Effector memory CD4-positive, alpha-beta T cell (primary cell): Measurements from ENCODE around the gene SLC15A1.

ENCODE experiments used
- DNase-seq, 3 donors: peaks; one replicate each; pipeline ENCODE4 v3.0.0-alpha.2; 2020
- H3K27ac ChIP-seq: 2 replicates; pipeline ENCODE4 v1.7.0; 2013; ENCODE audit warnings: mild to moderate bottlenecking, low read length, moderate library complexity; ENCODE audit not compliant: insufficient read depth, poor library complexity, severe bottlenecking
- H3K27me3 ChIP-seq: replicated peaks from 2 replicates; pipeline ENCODE4 v1.7.0; 2013; ENCODE audit warnings: mild to moderate bottlenecking, low read length; ENCODE audit not compliant: insufficient read depth, control insufficient read depth, poor library complexity, severe bottlenecking
- H3K36me3 ChIP-seq: 2 replicates; pipeline ENCODE4 v1.7.0; 2013; ENCODE audit warnings: mild to moderate bottlenecking, low read length, moderate library complexity; ENCODE audit not compliant: control insufficient read depth, insufficient read depth
- H3K4me1 ChIP-seq: 2 replicates; pipeline ENCODE4 v1.7.0; 2013; ENCODE audit warnings: low read length, mild to moderate bottlenecking; ENCODE audit not compliant: control insufficient read depth, insufficient read depth, poor library complexity, severe bottlenecking
- H3K4me3 ChIP-seq: 2 replicates; pipeline ENCODE4 v1.7.0; 2013; ENCODE audit warnings: low read length, low read depth, mild to moderate bottlenecking; ENCODE audit not compliant: insufficient read depth, poor library complexity, severe bottlenecking
- H3K9me3 ChIP-seq: 2 replicates; pipeline ENCODE4 v1.7.0; 2013; ENCODE audit warnings: mild to moderate bottlenecking, low read length, moderate library complexity; ENCODE audit not compliant: control insufficient read depth

The SLC15A1 gene

DNA sequence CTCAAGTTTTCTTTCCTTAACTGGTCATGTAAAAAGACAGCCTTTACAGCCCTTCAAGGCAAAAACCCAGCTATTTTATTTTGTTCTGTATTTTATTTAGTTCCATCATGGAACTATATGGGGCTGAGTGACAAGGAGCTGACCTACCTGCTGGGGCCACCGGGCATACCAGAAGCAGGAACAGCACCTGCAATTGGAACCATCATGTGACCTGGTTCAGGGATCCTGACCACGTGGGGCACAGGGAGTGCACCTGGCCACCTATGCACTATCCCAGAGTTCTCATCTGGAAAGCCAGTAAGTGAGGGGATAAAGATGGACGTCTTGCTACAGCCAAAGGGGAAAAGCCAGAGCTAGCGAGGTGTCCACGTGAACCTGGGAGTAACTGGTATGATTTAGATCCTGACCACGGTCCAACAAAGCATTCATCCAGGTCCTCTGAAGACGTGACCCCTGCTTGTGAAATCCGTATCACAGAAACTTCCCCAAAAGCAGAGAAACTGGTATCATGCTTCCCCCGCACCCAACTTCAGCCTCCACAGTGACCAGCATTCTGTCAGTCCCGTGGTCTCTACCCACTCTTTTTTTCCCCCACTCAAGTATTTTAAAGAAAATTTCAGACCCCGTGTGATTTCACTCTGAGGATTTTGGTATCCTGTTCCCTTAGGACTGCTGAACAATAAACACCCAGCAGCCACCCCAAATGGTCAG, 40.5 kb upstream of the SLC15A1 start:
- Histone ChIP-seq H3K27me3 (no peaks in the 10 kb centered on the region), H3K36me3 (peaks cover 40% of the 10 kb centered on the region), H3K27ac (no peak overlapping the region), H3K4me3 (no peak overlapping the region), H3K4me1 (no peaks in the 10 kb centered on the region), H3K9me3 (no peaks in the 10 kb centered on the region)
- no peak for DNase-seq

DNA sequence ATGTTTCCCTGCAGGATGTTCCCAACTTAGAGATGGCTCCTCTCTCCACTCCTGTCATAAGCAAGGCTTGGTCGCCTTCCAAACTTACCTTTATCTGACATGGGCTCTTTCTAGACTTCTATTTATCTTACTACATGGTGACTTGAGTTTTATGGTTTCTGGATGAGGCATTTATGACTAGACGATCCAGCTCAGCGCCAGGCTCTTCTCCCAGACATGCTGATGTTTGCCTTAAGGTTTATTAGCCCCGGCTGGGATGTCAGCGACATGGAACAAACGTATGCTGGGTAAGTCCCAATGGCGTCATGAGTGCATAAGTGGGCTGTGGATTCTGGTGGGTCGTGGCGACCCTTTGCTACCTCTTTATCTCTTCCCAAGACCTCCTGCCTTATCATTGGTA, 39.8 kb upstream of the SLC15A1 start:
- Histone ChIP-seq H3K4me1 (no peaks in the 10 kb centered on the region), H3K9me3 (no peaks in the 10 kb centered on the region)

DNA sequence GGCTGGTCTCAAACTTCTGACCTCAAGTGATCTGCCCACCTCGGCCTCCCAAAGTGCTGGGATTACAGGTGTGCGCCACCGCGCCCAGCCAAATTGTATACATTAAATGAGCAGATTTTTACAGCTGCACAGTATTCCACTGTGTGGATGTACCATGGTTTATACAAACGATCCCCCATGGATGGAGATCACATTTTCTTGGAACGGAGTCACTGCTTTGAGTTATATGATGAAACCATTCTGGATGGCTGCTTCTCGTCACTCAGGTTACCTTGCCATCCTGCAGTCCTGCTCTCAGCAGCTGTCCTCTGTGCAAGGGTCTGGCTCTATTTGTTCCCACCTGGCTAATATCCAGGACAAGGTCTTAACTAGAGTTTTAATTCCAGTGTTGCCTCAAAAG, 39.1 kb upstream of the SLC15A1 start:
- Histone ChIP-seq H3K27ac (no peak overlapping the region), H3K27me3 (no peaks in the 10 kb centered on the region), H3K4me3 (no peak overlapping the region), H3K4me1 (no peaks in the 10 kb centered on the region), H3K36me3 (peaks cover 28% of the 10 kb centered on the region), H3K9me3 (no peaks in the 10 kb centered on the region)
- DNase-seq, result no peak

More for the DNA sequence above, 39.8 kb upstream of the SLC15A1 start:
- no peak for DNase-seq
- Histone ChIP-seq H3K4me3 (no peak overlapping the region), H3K27ac (no peak overlapping the region), H3K27me3 (no peaks in the 10 kb centered on the region), H3K36me3 (peaks cover 34% of the 10 kb centered on the region)

DNA sequence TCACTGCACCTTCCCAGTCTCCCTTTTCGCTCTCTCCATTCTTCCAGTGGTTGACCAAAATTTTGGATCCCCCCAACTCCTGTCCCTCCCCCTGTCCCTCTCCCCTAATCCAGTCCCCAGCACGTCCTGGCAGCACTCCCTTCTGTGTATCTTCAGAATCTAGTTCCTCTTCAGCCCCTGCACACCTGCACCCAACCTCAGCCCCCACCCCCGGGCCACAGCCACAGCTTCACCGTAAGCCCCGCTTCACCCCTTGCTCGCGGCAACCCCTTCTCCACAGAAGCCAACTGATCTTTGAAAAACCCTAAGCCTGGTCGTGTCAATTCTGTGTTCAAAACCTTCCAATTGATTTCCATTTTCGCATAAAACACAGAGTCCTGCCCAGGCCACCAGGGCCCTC, 35.5 kb upstream of the SLC15A1 start:
- no peaks in the 10 kb centered on the region for H3K4me1 ChIP-seq
- H3K9me3 ChIP-seq, result no peaks in the 10 kb centered on the region
- no peaks in the 10 kb centered on the region for H3K27me3 ChIP-seq
- peaks cover 3% of the 10 kb centered on the region for H3K36me3 ChIP-seq
- H3K27ac ChIP-seq, result no peak overlapping the region
- no peak for DNase-seq
- H3K4me3 ChIP-seq, result no peak overlapping the region

DNA sequence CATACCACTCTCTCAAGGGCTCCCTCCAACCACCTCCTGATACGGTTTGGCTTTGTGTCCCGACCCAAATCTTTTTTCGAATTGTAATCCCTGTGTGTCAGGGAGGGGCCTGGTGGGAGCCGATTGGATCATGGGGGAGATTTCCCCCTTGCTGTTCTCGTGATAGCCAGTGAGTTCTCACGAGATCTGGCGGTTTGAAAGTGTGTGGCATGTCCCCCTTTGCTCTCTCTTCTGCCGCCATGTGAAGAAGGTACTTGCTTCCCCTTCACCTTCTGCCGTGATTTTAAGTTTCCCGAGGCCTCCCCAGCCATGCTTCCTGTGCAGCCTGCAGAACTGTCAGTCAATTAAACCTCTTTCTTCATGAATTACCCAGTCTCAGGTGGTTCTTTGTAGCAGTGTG, 34.7 kb upstream of the SLC15A1 start:
- no peaks in the 10 kb centered on the region for H3K36me3 ChIP-seq

DNA sequence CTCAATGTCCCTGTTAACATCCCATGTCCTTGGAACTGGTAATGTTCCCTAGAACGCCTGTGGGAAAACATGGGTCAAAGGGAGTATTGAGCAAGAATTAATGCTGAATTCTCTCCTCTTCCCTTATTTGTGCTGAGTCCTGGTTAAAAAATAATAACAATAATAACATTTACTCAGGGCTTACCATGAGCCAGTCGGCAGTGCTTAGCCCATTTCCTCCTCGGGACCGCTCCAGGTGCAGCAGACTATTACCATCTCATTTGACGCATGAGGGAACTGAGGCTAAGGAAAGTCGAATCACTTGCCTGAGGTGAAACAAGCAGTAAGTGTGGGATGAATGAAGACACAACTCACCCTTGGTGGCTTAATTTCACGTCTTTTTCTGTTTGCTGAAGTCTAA, 33.6 kb upstream of the SLC15A1 start:
- DNase-seq, result no peak
- Histone ChIP-seq H3K4me3 (no peak overlapping the region), H3K9me3 (no peaks in the 10 kb centered on the region), H3K4me1 (no peaks in the 10 kb centered on the region), H3K27ac (no peak overlapping the region), H3K36me3 (no peaks in the 10 kb centered on the region), H3K27me3 (no peaks in the 10 kb centered on the region)

More for the DNA sequence above, 34.7 kb upstream of the SLC15A1 start:
- Histone ChIP-seq H3K9me3 (no peaks in the 10 kb centered on the region), H3K27ac (no peak overlapping the region), H3K4me1 (no peaks in the 10 kb centered on the region), H3K27me3 (no peaks in the 10 kb centered on the region), H3K4me3 (no peak overlapping the region)
- DNase-seq, result no peak

DNA sequence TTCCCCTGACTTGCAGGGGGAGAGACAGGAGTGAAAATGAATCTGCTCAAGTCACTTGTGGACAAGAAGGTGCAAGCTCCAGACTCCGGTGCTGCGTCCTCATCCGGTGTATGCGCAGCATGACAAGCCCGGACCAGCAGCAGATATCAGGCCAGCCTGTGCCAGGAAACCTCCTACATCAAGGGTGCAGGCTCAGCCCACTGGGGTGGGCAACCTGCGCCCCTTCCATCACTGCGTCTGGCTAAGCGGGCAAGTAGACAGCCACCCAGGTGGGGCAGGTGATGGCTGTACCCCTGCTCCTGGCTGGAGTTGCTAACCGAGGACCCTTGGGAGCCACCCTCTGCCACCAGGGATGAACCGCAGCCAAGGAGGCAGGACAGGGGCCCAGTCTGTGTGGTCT, 32.9 kb upstream of the SLC15A1 start:
- Histone ChIP-seq H3K4me1 (no peaks in the 10 kb centered on the region), H3K27ac (no peak overlapping the region), H3K9me3 (no peaks in the 10 kb centered on the region), H3K4me3 (no peak overlapping the region), H3K27me3 (no peaks in the 10 kb centered on the region), H3K36me3 (no peaks in the 10 kb centered on the region)
- DNase-seq, result no peak

DNA sequence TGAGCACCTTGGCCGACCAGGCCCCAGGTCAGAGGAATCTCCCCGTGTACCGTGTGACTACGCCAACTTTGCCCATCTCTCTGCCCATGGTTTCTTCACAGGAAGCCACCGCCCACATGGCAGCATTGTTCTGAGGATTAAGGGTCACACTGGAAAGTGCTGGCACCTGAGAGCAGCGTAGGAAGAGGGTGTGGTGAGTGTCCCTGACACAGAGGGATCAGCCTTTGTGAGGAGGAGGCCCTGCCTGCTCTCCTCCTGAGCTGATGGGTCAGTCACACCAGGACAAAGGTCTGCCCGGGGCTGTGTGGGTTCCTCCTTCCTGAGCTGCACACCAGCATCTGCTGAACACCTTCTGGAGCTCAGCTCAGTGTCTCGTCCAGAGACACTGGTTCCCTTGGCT, 32.2 kb upstream of the SLC15A1 start:
- DNase-seq, result no peak
- Histone ChIP-seq H3K36me3 (no peaks in the 10 kb centered on the region), H3K27ac (no peak overlapping the region), H3K4me3 (no peak overlapping the region), H3K4me1 (no peaks in the 10 kb centered on the region), H3K27me3 (no peaks in the 10 kb centered on the region), H3K9me3 (no peaks in the 10 kb centered on the region)

DNA sequence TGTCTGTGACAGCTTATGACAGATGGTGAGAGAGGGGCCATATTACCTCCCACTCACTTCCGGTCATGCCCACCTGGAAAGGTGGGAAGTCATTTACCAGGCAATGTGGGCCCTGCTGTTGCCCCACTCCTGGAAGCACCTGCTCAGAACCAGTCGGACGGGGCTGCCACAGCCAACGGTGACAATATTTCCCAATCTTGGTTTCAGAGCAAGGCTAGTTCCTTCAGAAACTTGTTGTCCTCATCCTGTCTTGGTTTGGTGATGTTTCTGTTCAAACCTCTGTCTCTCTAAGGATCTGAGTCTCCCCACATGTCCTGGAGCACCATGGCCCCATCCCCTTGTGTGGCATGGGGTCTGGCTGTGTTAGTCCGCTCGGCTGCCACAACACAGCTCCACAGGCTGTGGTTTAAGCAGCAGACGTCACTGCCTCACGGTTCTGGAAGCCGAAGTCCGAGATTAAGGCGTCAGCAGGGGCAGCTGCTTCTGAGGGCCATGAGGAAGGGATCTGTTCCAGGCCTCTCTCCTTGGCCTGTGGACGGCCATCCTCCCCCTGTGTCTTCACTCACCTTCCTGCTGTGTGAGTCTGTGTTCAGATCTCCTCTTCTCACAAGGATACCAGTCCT, 31.5 kb upstream of the SLC15A1 start:
- no peaks in the 10 kb centered on the region for H3K27me3 ChIP-seq
- no peak overlapping the region for H3K27ac ChIP-seq
- no peak overlapping the region for H3K4me3 ChIP-seq
- no peak for DNase-seq
- H3K4me1 ChIP-seq, result no peaks in the 10 kb centered on the region
- H3K36me3 ChIP-seq, result no peaks in the 10 kb centered on the region
- no peaks in the 10 kb centered on the region for H3K9me3 ChIP-seq

DNA sequence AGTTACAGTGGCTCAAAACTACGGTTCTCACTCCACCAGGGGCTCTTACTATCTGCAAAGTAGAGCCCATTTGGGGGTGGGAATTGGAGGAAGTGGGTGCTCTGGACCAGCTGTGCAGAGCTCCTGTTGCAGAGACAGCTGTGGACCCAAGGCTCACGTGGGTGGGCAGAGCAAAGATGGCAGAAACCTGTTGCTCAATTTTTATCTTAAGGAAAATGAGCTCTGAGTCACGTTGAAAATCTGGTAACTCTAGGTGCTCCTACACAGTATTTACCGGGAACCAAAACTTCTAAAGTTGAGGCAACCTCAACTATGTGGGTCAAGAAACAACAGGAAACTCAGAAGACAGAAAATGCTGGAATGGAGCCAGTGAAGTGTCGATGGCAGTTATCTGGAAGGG, 30.2 kb upstream of the SLC15A1 start:
- Histone ChIP-seq H3K27me3 (no peaks in the 10 kb centered on the region), H3K4me3 (no peak overlapping the region), H3K4me1 (no peaks in the 10 kb centered on the region), H3K36me3 (no peaks in the 10 kb centered on the region), H3K9me3 (no peaks in the 10 kb centered on the region), H3K27ac (no peak overlapping the region)
- DNase-seq, result no peak
